ENCODE results near the gene LMAN1L.

DNA sequence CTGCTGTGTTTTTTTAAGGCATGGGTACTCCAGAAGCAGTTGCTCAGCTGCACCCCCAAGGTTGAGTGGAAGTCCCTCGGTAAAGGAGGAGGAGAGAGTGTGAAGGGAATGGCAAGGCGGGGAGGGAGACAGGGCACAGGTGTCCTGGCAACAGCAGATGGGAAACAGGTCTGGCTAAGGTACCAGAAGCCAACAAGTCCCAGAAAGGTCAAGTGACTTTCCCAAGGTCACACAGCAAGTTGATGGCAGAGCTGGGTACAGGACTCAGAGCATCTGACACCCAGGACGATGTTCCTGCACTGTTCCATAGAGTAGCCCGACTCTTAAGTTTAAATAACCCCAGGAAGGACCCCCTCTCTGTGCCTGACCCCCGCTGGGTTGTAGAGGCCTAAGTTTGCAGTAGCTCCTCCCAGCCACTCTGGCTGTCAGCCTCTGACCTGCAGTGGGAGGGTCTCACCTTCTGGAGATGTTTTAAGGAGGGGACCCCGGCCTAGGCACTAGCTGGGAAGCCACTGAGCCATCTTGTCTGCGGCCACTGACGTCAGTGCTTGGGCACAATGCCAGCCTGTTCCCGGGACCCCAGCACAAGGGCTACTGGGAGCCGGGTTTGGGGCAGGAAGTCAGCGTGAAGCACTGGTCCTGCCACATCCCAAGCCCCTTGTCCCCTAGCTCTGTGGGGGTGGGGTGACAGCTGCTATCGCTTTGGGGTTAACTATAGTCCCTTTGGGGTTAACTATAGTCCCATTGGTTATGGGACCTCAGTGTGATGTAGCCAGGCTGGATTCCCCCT is 20.2 kb upstream of the LMAN1L start:
- TF ChIP-seq, protein P1, sequence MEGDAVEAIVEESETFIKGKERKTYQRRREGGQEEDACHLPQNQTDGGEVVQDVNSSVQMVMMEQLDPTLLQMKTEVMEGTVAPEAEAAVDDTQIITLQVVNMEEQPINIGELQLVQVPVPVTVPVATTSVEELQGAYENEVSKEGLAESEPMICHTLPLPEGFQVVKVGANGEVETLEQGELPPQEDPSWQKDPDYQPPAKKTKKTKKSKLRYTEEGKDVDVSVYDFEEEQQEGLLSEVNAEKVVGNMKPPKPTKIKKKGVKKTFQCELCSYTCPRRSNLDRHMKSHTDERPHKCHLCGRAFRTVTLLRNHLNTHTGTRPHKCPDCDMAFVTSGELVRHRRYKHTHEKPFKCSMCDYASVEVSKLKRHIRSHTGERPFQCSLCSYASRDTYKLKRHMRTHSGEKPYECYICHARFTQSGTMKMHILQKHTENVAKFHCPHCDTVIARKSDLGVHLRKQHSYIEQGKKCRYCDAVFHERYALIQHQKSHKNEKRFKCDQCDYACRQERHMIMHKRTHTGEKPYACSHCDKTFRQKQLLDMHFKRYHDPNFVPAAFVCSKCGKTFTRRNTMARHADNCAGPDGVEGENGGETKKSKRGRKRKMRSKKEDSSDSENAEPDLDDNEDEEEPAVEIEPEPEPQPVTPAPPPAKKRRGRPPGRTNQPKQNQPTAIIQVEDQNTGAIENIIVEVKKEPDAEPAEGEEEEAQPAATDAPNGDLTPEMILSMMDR (IDR thresholded peaks at IDR 0.05): no peak
- TF ChIP-seq EP300 (IDR thresholded peaks at IDR 0.05): no peak

All from tibial nerve (tissue), 4 donors.